GM04504 (cell line): Measurements from ENCODE around the gene CSTA.

ENCODE experiments used
- DNase-seq: peaks from one replicate; pipeline ENCODE4 v3.0.0-alpha.2; 2012; ENCODE audit warnings: low read depth

Gene CSTA

GRCh38 chr3:122324871-122325323, at the start of gene CSTA:
TSS of gene CSTA (plus strand) at chr3:122325248. CDS start at chr3:122325293, 45 bp downstream.
- DNase-seq: no peak

- no peak for DNase-seq
Observed at GRCh38 chr3:122281891-122282290, 43.2 kb upstream of the CSTA start.

GRCh38 chr3:122283796-122284445, 41.1 kb upstream of the CSTA start:
- no peak for DNase-seq

DNA sequence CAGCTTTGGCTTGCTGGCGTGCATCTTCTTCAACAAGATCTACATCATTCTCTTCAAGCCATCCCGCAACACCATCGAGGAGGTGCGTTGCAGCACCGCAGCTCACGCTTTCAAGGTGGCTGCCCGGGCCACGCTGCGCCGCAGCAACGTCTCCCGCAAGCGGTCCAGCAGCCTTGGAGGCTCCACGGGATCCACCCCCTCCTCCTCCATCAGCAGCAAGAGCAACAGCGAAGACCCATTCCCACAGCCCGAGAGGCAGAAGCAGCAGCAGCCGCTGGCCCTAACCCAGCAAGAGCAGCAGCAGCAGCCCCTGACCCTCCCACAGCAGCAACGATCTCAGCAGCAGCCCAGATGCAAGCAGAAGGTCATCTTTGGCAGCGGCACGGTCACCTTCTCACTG, 40.6 kb upstream of the CSTA start:
- no peak for DNase-seq

GRCh38 chr3:122294359-122294758, 30.7 kb upstream of the CSTA start:
- no peak for DNase-seq

- DNase-seq: no peak
Observed at GRCh38 chr3:122295266-122296062, 29.6 kb upstream of the CSTA start.

- DNase-seq: no peak
Observed at GRCh38 chr3:122298239-122298638, 26.8 kb upstream of the CSTA start.

DNA sequence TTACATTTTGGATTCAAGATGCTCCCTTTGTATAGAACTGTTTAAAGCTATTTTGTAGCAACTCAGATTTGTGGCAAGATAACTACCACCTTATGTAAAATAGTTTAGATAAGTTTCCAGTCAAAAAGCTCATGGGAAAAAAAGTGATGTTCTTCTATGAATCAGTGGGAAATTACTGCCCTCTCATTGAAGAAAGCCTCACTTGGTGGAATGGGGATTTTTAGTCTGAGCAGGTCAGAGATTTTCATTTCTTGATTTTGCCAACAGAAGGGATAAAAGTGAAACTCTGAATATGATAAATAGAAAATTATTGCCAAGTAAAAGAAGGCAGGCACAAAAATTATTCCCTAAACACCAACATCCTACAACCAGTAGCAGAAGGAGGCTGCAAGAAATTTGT, 25.8 kb upstream of the CSTA start:
- no peak for DNase-seq

DNA sequence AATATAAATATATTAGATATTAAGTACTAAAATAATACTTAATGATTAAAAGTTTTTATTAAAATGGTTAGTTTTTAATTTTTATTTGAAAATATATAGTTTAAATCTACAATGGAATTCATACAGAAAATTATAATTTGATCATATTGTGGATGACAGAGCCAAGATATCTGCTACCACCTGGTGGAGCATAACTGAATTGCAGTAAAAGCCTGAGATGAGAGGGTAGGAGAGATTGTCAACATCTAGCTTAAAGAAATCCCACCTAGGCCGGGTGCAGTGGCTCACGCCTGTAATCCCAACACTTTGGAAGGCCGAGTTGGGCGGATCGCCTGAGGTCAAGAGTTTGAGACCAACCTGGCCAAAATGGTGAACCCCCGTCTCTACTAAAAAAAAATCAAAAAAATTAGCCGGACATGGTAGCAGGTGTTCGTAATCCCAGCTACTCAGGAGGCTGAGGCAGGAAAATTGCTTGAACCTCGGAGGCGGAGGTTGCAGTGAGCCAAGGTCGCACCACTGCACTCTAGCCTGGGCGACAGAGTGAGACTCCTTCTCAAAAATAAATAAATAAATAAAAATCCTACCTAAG, 25.1 kb upstream of the CSTA start:
- no peak for DNase-seq

- no peak for DNase-seq
Observed at GRCh38 chr3:122301063-122301462, 24.0 kb upstream of the CSTA start.

DNA sequence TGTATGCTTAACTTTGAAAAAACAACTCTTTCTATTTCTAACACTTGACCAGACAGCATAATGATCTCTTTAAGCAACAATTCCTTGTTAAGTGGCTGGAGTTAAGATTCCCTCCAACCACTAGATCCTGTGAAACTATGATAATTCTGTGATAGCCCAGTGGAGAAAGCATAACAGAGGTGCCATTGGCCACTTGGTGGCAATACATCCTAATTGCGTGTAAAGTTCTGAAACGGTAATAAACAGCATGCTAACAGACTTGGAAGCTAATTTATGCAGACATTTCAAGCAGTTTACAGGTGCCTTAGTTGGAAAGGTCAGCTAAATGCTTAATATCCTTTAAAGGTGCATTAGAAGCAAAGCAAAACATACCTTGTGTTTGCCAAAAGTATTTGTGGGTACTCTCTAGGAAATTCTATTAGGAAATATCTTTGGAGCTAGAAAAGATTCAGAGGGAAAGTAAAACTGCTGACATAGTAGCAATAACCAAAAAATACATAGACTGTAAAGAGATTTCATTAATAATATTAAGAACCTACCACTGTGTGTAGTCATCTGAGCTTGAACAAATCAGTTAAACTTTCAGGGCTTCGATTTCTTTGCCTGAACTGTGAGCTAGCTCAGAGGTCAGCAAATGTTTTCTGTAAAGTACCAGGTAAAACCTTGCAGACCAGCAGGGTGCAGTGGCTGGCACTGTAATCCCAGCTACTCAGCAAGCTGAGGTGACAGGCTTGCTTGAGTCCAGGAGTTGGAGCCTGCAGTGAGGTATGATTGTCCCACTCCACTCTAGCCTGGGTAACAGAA, 19.0 kb upstream of the CSTA start:
- DNase-seq: no peak

- no peak for DNase-seq
Observed at GRCh38 chr3:122306622-122306953, 18.5 kb upstream of the CSTA start.

DNA sequence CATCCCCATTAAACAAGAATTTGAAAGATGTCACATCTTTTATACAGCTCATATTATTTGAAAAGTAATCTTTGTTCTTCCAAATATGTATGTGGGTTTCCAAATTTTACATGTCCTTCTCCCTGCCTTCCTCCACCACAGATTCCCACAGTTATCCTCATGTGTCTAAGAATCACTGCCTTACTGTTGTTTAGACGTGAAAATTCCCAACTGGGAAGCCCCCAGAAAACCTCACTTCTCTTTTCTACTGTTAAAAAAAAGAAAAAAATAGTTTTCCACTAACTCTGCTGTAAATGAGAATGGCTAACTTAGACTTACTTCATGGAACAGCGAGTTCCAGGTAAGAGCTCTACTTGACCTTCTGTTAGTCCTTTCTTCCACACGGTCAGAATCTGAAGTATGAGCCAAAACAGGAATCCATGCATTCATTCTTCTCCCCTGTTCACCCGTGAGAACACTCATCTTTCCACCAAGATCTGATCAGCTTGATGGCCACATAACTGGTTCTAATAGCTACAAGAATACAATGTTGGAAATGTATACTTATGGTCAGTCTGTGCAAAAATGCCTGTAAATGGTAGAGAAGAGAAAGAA, 17.9 kb upstream of the CSTA start:
- DNase-seq: no peak

- no peak for DNase-seq
Observed at GRCh38 chr3:122307976-122308375, 17.1 kb upstream of the CSTA start.

GRCh38 chr3:122310361-122310760, 14.7 kb upstream of the CSTA start:
- DNase-seq: no peak

DNA sequence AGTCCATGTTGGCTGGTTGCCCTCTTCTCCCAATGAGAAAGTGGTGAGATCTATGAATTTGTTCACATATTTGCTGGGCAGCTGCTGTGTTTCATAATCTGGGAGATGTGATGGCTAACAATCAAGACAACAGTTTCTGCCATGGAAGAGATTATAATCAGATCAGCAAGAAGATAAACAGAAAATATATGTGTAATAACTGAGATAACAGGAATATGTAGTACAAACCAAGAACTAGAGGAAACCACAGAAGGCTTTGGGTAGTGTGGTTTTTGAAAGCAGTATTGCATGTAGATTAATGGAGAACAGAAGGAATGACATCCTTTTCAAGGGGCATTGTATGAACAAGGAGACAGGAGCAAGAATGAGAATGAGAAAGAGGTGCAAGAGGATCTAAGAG, 12.2 kb upstream of the CSTA start:
- no peak for DNase-seq

DNA sequence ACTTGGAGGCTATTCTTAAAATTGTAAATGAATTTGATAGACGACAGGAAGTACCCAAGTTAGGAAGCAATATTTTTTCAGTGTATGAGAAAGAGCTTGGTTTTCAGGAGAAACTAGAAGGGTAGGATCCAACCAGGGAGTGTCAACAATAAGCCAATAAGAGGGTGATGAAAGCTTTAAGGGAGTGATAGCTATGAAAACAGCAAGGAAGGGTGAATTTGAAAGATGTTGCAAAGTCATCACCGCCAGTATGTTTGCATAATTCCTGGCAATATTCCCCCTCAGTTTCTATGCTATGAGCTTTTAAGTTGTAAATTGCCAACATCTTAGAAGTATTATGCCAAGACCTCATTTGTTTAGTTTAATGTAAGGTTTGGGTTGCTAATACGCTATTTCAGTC, 11.8 kb upstream of the CSTA start:
- no peak for DNase-seq

DNA sequence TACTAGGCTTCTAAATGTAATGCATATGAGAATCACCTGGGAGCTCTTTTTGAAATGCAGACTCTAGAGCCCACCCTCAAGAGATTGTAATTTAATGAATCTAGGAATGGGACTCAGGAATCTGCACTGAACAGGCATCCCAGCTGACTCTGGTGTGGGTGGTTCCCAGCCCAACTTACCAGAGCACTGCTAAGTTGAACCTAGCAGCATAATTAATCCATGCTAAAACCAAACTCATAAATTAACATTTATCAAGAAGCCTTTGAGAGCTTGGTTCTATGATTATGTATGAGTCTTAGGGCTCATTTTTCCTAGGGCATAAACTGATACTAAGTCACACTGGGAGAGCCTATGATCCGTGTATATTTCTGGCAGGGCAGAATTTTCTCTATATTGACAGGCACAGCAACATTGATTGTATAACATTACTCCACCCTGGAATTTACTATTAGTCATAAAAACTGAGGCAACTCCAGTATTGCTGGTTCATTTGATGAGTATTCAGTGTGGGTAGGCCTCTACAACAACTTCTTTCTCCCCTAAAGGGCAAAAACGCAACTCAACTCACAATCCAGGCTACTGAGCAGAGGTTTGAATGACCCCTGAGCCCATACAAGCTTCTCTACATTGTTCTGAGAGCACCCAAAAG, 10.7 kb upstream of the CSTA start:
- no peak for DNase-seq

DNA sequence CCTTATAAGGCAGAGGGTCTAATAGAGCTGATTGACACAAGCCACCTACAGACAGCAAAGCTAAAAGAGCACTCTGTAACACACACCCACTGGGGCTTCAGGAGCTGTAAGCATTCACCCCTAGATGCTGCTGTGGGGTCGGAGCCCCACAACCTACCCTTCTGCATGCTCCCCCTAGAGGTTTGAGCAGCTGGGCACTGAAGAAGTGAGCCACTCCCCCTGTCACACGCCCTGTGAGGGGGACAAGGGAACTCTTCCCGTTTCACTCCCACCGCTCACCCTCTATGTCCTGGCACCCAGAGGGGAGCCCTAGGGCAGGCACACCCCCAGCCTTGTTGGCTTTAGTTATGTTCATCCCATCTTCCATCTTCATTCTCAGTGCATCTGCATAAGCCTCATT, 9.4 kb upstream of the CSTA start:
- no peak for DNase-seq

DNA sequence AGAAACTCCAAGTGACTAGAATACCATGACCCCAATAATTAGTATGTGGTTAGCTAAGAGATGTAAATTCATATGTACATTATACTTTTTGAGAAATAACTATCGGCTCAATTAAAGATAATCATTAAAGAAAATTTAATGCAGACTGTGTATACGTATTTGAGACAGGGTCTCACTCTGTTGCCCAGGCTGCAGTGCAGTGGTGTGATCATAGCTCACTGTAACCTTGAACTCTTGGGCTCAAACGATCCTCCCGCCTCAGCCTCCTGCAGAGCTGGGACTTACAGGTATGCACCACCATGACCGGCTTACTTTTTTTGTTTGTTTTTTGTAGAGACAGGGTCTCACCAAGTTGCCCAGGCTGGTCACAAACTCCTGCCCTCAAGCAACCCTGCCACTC, 8.7 kb upstream of the CSTA start:
- no peak for DNase-seq

DNA sequence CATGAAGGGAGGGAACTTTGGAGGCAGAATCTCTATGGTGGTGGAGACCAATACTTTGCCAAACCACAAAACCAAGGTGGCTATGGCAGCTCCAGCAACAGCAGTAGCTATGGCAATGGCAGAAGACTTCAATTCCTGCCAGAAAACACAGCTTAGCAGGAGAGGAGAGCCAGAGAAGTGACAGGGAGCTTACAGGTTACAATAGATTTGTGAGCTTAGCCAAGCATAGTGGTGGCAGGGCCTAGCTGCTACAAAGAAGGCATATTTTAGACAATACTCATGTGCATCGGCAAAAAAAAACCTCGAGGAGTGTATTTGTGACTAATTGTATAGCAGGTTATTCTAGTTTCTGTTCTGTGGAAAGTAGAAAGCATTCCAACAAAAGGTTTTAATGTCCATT, 6.4 kb upstream of the CSTA start:
- DNase-seq: no peak
